Hepatocyte (in vitro differentiated cells): ENCODE results near the gene AIF1.

Experiments
- EZH2 ChIP-seq: fragments of 200-600 bp; sonication (generic); IDR thresholded peaks from 2 replicates; pipeline ENCODE4 v1.6.1; 2016; ENCODE audit warnings: antibody characterized with exemption, mild to moderate bottlenecking, borderline replicate concordance
- EZH2phosphoT487 ChIP-seq: fragments of 200-600 bp; sonication (generic); IDR thresholded peaks from one replicate; pipeline ENCODE4 v1.6.1; 2018; ENCODE audit warnings: antibody characterized with exemption, mild to moderate bottlenecking, low read depth, moderate library complexity; ENCODE audit not compliant: unreplicated experiment, severe bottlenecking
- TF ChIP-seq, protein P1 (sequence below): fragments of 200-600 bp; sonication (generic); IDR thresholded peaks from 2 replicates; pipeline ENCODE4 v1.5.1; 2016; ENCODE audit warnings: antibody characterized with exemption, mild to moderate bottlenecking; ENCODE audit not compliant: poor library complexity

DNA sequence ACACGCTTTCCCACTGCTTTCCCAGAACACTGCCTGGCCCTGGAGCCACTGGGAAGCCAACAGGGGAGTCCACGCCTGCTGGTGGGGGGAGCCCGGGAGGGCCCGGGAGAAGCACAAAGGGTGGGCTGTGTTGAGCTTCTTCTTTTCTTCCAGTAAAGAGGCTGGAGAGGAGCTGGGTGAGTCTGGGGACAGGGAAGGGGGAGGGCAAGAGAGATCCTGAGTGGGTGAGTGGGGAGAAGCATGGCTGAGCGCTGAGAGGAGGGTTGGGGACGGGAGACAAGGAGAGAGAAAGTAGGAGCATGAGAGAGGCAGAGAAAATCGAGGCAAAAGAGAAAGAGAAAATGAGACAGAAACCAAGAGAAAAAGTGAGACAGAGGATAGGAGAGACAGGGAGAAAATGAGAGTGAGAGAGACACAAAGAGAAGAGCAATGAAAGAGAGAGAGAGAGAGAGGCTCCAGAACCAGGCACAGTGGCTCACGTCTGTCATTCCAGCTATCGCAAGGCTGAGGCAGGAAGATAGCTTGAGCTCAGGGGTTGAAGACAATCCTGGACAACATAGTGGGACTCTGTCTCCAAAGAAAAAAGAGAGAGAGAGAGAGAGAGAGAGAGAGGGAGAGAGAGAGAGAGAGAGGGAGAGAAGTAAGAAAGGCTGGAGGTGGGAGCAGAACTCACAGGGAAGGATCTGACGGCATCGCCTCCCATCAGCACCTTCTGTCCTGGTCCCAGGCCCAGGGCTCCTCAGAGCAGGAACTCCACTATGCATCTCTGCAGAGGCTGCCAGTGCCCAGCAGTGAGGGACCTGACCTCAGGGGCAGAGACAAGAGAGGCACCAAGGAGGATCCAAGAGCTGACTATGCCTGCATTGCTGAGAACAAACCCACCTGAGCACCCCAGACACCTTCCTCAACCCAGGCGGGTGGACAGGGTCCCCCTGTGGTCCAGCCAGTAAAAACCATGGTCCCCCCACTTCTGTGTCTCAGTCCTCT lies 26.9 kb upstream of the AIF1 start:
- TF ChIP-seq, protein P1, sequence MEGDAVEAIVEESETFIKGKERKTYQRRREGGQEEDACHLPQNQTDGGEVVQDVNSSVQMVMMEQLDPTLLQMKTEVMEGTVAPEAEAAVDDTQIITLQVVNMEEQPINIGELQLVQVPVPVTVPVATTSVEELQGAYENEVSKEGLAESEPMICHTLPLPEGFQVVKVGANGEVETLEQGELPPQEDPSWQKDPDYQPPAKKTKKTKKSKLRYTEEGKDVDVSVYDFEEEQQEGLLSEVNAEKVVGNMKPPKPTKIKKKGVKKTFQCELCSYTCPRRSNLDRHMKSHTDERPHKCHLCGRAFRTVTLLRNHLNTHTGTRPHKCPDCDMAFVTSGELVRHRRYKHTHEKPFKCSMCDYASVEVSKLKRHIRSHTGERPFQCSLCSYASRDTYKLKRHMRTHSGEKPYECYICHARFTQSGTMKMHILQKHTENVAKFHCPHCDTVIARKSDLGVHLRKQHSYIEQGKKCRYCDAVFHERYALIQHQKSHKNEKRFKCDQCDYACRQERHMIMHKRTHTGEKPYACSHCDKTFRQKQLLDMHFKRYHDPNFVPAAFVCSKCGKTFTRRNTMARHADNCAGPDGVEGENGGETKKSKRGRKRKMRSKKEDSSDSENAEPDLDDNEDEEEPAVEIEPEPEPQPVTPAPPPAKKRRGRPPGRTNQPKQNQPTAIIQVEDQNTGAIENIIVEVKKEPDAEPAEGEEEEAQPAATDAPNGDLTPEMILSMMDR, result no peak
- TF ChIP-seq EZH2 (no peak), EZH2phosphoT487 (no peak)
